Measurements from ENCODE around the gene STEAP4. TPM values are rescaled to one million over a fixed set of nuclear protein-coding genes. Genes with fewer than 3 reads are reported as not detected.

STEAP4 gene
- total RNA-seq, 1 donor from 2014 or later = 0.54 TPM

GRCh38 chr7:88315522-88315921, 8.8 kb upstream of the STEAP4 start:
- peaks cover 14% of the 10 kb centered on the region for H3K4me1 Mint-ChIP-seq (ENCODE audit: unreplicated experiment)
- DNase-seq (ENCODE audit: low spot score) = no peak
- no peaks in the 10 kb centered on the region for H3K36me3 Mint-ChIP-seq (ENCODE audit: low read depth, unreplicated experiment)
- no peaks in the 10 kb centered on the region for H3K27me3 Mint-ChIP-seq (ENCODE audit: unreplicated experiment)
- H3K4me3 Mint-ChIP-seq (ENCODE audit: unreplicated experiment) = no peak overlapping the region
- no peak overlapping the region for H3K27ac Mint-ChIP-seq (ENCODE audit: unreplicated experiment)
- TF ChIP-seq CTCF (IDR thresholded peaks at IDR 0.05; ENCODE audit: unreplicated experiment) = no peak
- H3K9me3 Mint-ChIP-seq (ENCODE audit: unreplicated experiment) = no peaks in the 10 kb centered on the region

- TF ChIP-seq CTCF (IDR thresholded peaks at IDR 0.05; ENCODE audit: unreplicated experiment) = no peak
- Mint-ChIP-seq H3K4me1 (ENCODE audit: unreplicated experiment) (peaks cover 14% of the 10 kb centered on the region), H3K36me3 (ENCODE audit: low read depth, unreplicated experiment) (no peaks in the 10 kb centered on the region), H3K4me3 (ENCODE audit: unreplicated experiment) (no peak overlapping the region), H3K27me3 (ENCODE audit: unreplicated experiment) (no peaks in the 10 kb centered on the region), H3K27ac (ENCODE audit: unreplicated experiment) (no peak overlapping the region), H3K9me3 (ENCODE audit: unreplicated experiment) (no peaks in the 10 kb centered on the region)
- DNase-seq (ENCODE audit: low spot score) = no peak
These were observed 7.4 kb upstream of the STEAP4 start for GRCh38 chr7:88314061-88314491.

GRCh38 chr7:88312061-88312663, 5.5 kb upstream of the STEAP4 start:
- H3K27me3 Mint-ChIP-seq (ENCODE audit: unreplicated experiment) = no peaks in the 10 kb centered on the region
- no peak overlapping the region for H3K4me3 Mint-ChIP-seq (ENCODE audit: unreplicated experiment)
- TF ChIP-seq CTCF (IDR thresholded peaks at IDR 0.05; ENCODE audit: unreplicated experiment) = no peak
- no peak overlapping the region for H3K27ac Mint-ChIP-seq (ENCODE audit: unreplicated experiment)
- peaks cover 14% of the 10 kb centered on the region for H3K4me1 Mint-ChIP-seq (ENCODE audit: unreplicated experiment)
- no peaks in the 10 kb centered on the region for H3K36me3 Mint-ChIP-seq (ENCODE audit: low read depth, unreplicated experiment)
- no peak for DNase-seq (ENCODE audit: low spot score)
- H3K9me3 Mint-ChIP-seq (ENCODE audit: unreplicated experiment) = no peaks in the 10 kb centered on the region

- DNase-seq (ENCODE audit: low spot score) = no peak
- TF ChIP-seq CTCF (IDR thresholded peaks at IDR 0.05; ENCODE audit: unreplicated experiment) = no peak
- no peak overlapping the region for H3K4me3 Mint-ChIP-seq (ENCODE audit: unreplicated experiment)
- H3K27ac Mint-ChIP-seq (ENCODE audit: unreplicated experiment) = no peak overlapping the region
- no peaks in the 10 kb centered on the region for H3K9me3 Mint-ChIP-seq (ENCODE audit: unreplicated experiment)
- H3K27me3 Mint-ChIP-seq (ENCODE audit: unreplicated experiment) = no peaks in the 10 kb centered on the region
- peaks cover 14% of the 10 kb centered on the region for H3K4me1 Mint-ChIP-seq (ENCODE audit: unreplicated experiment)
- no peaks in the 10 kb centered on the region for H3K36me3 Mint-ChIP-seq (ENCODE audit: low read depth, unreplicated experiment)
These were observed 5.0 kb upstream of the STEAP4 start for GRCh38 chr7:88311675-88312036.

GRCh38 chr7:88310956-88311674, 4.4 kb upstream of the STEAP4 start:
- H3K36me3 Mint-ChIP-seq (ENCODE audit: low read depth, unreplicated experiment) = no peaks in the 10 kb centered on the region
- no peaks in the 10 kb centered on the region for H3K9me3 Mint-ChIP-seq (ENCODE audit: unreplicated experiment)
- TF ChIP-seq CTCF (IDR thresholded peaks at IDR 0.05; ENCODE audit: unreplicated experiment) = no peak
- DNase-seq (ENCODE audit: low spot score) = no peak
- no peaks in the 10 kb centered on the region for H3K27me3 Mint-ChIP-seq (ENCODE audit: unreplicated experiment)
- H3K4me1 Mint-ChIP-seq (ENCODE audit: unreplicated experiment) = peaks cover 18% of the 10 kb centered on the region
- no peak overlapping the region for H3K27ac Mint-ChIP-seq (ENCODE audit: unreplicated experiment)
- no peak overlapping the region for H3K4me3 Mint-ChIP-seq (ENCODE audit: unreplicated experiment)
